ENCODE data around the gene PNPLA7. TPM values are rescaled to one million over a fixed set of nuclear protein-coding genes. Genes with fewer than 3 reads are reported as not detected.
"Not testable (repeated sequence)": the region's sequence is repeated elsewhere in the genome, so short reads cannot be mapped to it uniquely, and the experiment has no call there.

The PNPLA7 gene
- total and polyA plus RNA-seq, 9 donors, result 2.2 to 29.3 (median 13.0) TPM

- Histone ChIP-seq H3K9me3 (no peaks in the 10 kb centered on the region), H3K4me1 (ENCODE audit: insufficient read depth) (no peaks in the 10 kb centered on the region), H3K36me3 (no peaks in the 10 kb centered on the region), H3K27me3 (no peaks in the 10 kb centered on the region), H3K27ac (no peak overlapping the region), H3K4me3 (no peak overlapping the region)
- no peak for TF ChIP-seq EP300 (IDR thresholded peaks at IDR 0.05)
- TF ChIP-seq CTCF (IDR thresholded peaks at IDR 0.05), result no peak
- no peak for TF ChIP-seq POLR2A (IDR thresholded peaks at IDR 0.05)
- WGBS, 3 donors, result 96 to 98% (median 97%) methylated on average over 4 of the region's 4 CpGs
- intact Hi-C loops (cut with DNase I), result no loop called here
- no peak for DNase-seq
Measured at GRCh38 chr9:137558127-137558526, 7.9 kb upstream of the PNPLA7 start.

- DNase-seq, result no peak
- 72 to 78% (median 75%) methylated on average over 24 of the region's 24 CpGs for WGBS, 3 donors
- Histone ChIP-seq H3K4me1 (ENCODE audit: insufficient read depth) (peaks cover 2% of the 10 kb centered on the region), H3K27ac (no peak overlapping the region), H3K36me3 (no peaks in the 10 kb centered on the region), H3K9me3 (no peaks in the 10 kb centered on the region), H3K27me3 (no peaks in the 10 kb centered on the region), H3K4me3 (no peak overlapping the region)
- intact Hi-C loops (cut with DNase I), result no loop called here
- TF ChIP-seq EP300 (IDR thresholded peaks at IDR 0.05) (no peak), CTCF (IDR thresholded peaks at IDR 0.05) (no peak), POLR2A (IDR thresholded peaks at IDR 0.05) (no peak)
Measured at GRCh38 chr9:137556069-137556838, 6.1 kb upstream of the PNPLA7 start.

GRCh38 chr9:137555179-137555578 is 5.0 kb upstream of the PNPLA7 start:
- 84 to 91% (median 90%) methylated on average over 10 of the region's 10 CpGs for WGBS, 3 donors
- intact Hi-C loops (cut with DNase I), result no loop called here
- Histone ChIP-seq H3K9me3 (no peaks in the 10 kb centered on the region), H3K36me3 (no peaks in the 10 kb centered on the region), H3K4me3 (no peak overlapping the region), H3K27ac (no peak overlapping the region), H3K27me3 (no peaks in the 10 kb centered on the region), H3K4me1 (ENCODE audit: insufficient read depth) (peaks cover 2% of the 10 kb centered on the region)
- no peak for TF ChIP-seq EP300 (IDR thresholded peaks at IDR 0.05)
- no peak for TF ChIP-seq POLR2A (IDR thresholded peaks at IDR 0.05)
- TF ChIP-seq CTCF (IDR thresholded peaks at IDR 0.05), result no peak
- no peak for DNase-seq

GRCh38 chr9:137554349-137554748 is 4.1 kb upstream of the PNPLA7 start:
- H3K9me3 ChIP-seq, result no peaks in the 10 kb centered on the region
- peaks cover 8% of the 10 kb centered on the region for H3K4me1 ChIP-seq (ENCODE audit: insufficient read depth)
- H3K27ac ChIP-seq, result no peak overlapping the region
- intact Hi-C loops (cut with DNase I), result no loop called here
- TF ChIP-seq EP300 (IDR thresholded peaks at IDR 0.05), result no peak
- TF ChIP-seq CTCF (IDR thresholded peaks at IDR 0.05), result no peak
- no peak for TF ChIP-seq POLR2A (IDR thresholded peaks at IDR 0.05)
- no peaks in the 10 kb centered on the region for H3K27me3 ChIP-seq
- H3K4me3 ChIP-seq, result no peak overlapping the region
- DNase-seq, result no peak
- no peaks in the 10 kb centered on the region for H3K36me3 ChIP-seq
- 51 to 89% (median 68%) methylated on average over 1 of the region's 1 CpG for WGBS, 3 donors

GRCh38 chr9:137553654-137554053 is 3.5 kb upstream of the PNPLA7 start:
- H3K36me3 ChIP-seq; H3K4me3 ChIP-seq; H3K4me1 ChIP-seq (ENCODE audit: insufficient read depth); DNase-seq; H3K27ac ChIP-seq; H3K9me3 ChIP-seq; H3K27me3 ChIP-seq; intact Hi-C loops (cut with DNase I): not testable (repeated sequence)
- WGBS, 3 donors, result 81 to 91% (median 82%) methylated on average over 10 of the region's 10 CpGs
